Regular cardiac myocyte (primary cell): ENCODE results near the gene SRD5A2. TPM values are rescaled to one million over a fixed set of nuclear protein-coding genes. Genes with fewer than 3 reads are reported as not detected.

Experiments
- total RNA-seq: library from RNA; depleted of rRNA; stranded (reverse); fragments of >200 nt; gene quantifications from 2 replicates; pipeline ENCODE4 v1.2.3, GENCODE V29; 2014

Gene SRD5A2
- total RNA-seq, result not detected in 2 replicates

GRCh38 chr2:31580321-31581117 lies at the start of gene SRD5A2:
Gene SRD5A2, minus strand, starts transcription at chr2:31580938. Its CDS starts 38 bp downstream, at chr2:31580900.

Other genes starting within 250 kb of the SRD5A2 start
- gene XDH, start 166.2 kb downstream of the SRD5A2 start, total RNA-seq, result 0.28 and 0.38 TPM in 2 replicates